NB4 (cell line): ENCODE data around the gene ACBD6.

Experiments
- DNase-seq: peaks from one replicate; pipeline ENCODE4 v3.0.0; 2010; ENCODE audit warnings: low read depth
- H3K4me3 ChIP-seq: one replicate; pipeline ENCODE4 v1.5.1; 2011; ENCODE audit warnings: mild to moderate bottlenecking, low read depth, low read length, moderate library complexity
- CTCF ChIP-seq: IDR thresholded peaks from one replicate; pipeline ENCODE4 v1.5.1; 2012; ENCODE audit warnings: low read depth, low read length
- MAX ChIP-seq: IDR thresholded peaks from 2 replicates; pipeline ENCODE4 v1.6.1; 2011; ENCODE audit warnings: low read depth, low read length
- MYC ChIP-seq: IDR thresholded peaks from 2 replicates; pipeline ENCODE4 v1.6.1; 2011; ENCODE audit warnings: low read depth, low read length
- POLR2A ChIP-seq: IDR thresholded peaks from 2 replicates; pipeline ENCODE4 v1.6.1; 2011; ENCODE audit warnings: mild to moderate bottlenecking; ENCODE audit not compliant: insufficient read length; ENCODE audit errors: extremely low read depth

The ACBD6 gene

GRCh38 chr1:180269645-180270529, 232.5 kb downstream of the ACBD6 start:
- H3K4me3 ChIP-seq, result no peak overlapping the region
- no peak for DNase-seq

GRCh38 chr1:180268556-180269075, 233.8 kb downstream of the ACBD6 start:
- no peak for DNase-seq
- TF ChIP-seq MAX (no peak), MYC (no peak), POLR2A (no peak), CTCF (no peak)
- no peak overlapping the region for H3K4me3 ChIP-seq

More at GRCh38 chr1:180269645-180270529, 232.5 kb downstream of the ACBD6 start:
- TF ChIP-seq MYC, result no peak
- peak; percentile 23 for TF ChIP-seq CTCF

GRCh38 chr1:180267761-180268555, 234.4 kb downstream of the ACBD6 start:
- no peak for DNase-seq
- TF ChIP-seq MYC (no peak), POLR2A (no peak), MAX (no peak), CTCF (no peak)
- no peak overlapping the region for H3K4me3 ChIP-seq

GRCh38 chr1:180267211-180267561, 235.2 kb downstream of the ACBD6 start:
- DNase-seq, result no peak
- TF ChIP-seq MYC, result no peak
- no peak for TF ChIP-seq CTCF
- TF ChIP-seq POLR2A, result no peak
- no peak for TF ChIP-seq MAX
- H3K4me3 ChIP-seq, result no peak overlapping the region

- TF ChIP-seq CTCF (no peak), MYC (no peak), POLR2A (no peak), MAX (no peak)
Measured at GRCh38 chr1:180266275-180267210, 235.8 kb downstream of the ACBD6 start.

More at GRCh38 chr1:180266275-180267210, 235.8 kb downstream of the ACBD6 start:
- no peak overlapping the region for H3K4me3 ChIP-seq
- no peak for DNase-seq
